ENCODE data around the gene UBQLN1.

UBQLN1 gene

GRCh38 chr9:83688921-83689320, 18.8 kb downstream of the UBQLN1 start:
- DNase-seq, result no peak

- DNase-seq, result no peak
Observed at GRCh38 chr9:83681490-83681889, 26.3 kb downstream of the UBQLN1 start.

- DNase-seq, result no peak
Observed at GRCh38 chr9:83680233-83680632, 27.5 kb downstream of the UBQLN1 start.

- DNase-seq, result no peak
Observed at GRCh38 chr9:83677596-83677995, 30.2 kb downstream of the UBQLN1 start.

GRCh38 chr9:83675466-83675865, 32.3 kb downstream of the UBQLN1 start:
- no peak for DNase-seq

GRCh38 chr9:83671451-83671850, 36.3 kb downstream of the UBQLN1 start:
- no peak for DNase-seq

GRCh38 chr9:83670381-83670780, 37.4 kb downstream of the UBQLN1 start:
- no peak for DNase-seq

- no peak for DNase-seq
Observed at GRCh38 chr9:83669067-83669466, 38.7 kb downstream of the UBQLN1 start.

- DNase-seq, result no peak
Observed at GRCh38 chr9:83665580-83666200, 42.1 kb downstream of the UBQLN1 start.

GRCh38 chr9:83662933-83663332, 44.8 kb downstream of the UBQLN1 start:
- no peak for DNase-seq

- DNase-seq, result no peak
Observed at GRCh38 chr9:83656952-83657351, 50.8 kb downstream of the UBQLN1 start.

GRCh38 chr9:83656032-83656680, 51.6 kb downstream of the UBQLN1 start:
- DNase-seq, result no peak

GRCh38 chr9:83655433-83655832, 52.3 kb downstream of the UBQLN1 start:
- DNase-seq, result no peak

GRCh38 chr9:83652433-83652832, 55.3 kb downstream of the UBQLN1 start:
- DNase-seq, result no peak

GRCh38 chr9:83651558-83651957, 56.2 kb downstream of the UBQLN1 start:
- no peak for DNase-seq

- no peak for DNase-seq
Observed at GRCh38 chr9:83649515-83649914, 58.2 kb downstream of the UBQLN1 start.

GRCh38 chr9:83649080-83649479, 58.7 kb downstream of the UBQLN1 start:
- DNase-seq, result peak; percentile 6 to 16

- DNase-seq, result no peak
Observed at GRCh38 chr9:83646500-83647239, 61.1 kb downstream of the UBQLN1 start.

- no peak for DNase-seq
Observed at GRCh38 chr9:83642793-83643192, 65.0 kb downstream of the UBQLN1 start.

GRCh38 chr9:83639266-83639665, 68.5 kb downstream of the UBQLN1 start:
- no peak for DNase-seq

- no peak for DNase-seq
Observed at GRCh38 chr9:83637389-83637788, 70.4 kb downstream of the UBQLN1 start.

GRCh38 chr9:83636813-83637212, 70.9 kb downstream of the UBQLN1 start:
- DNase-seq, result no peak

GRCh38 chr9:83633676-83634075, 74.1 kb downstream of the UBQLN1 start:
- DNase-seq, result no peak

- no peak for DNase-seq
Observed at GRCh38 chr9:83633255-83633654, 74.5 kb downstream of the UBQLN1 start.
